Endothelial cell of umbilical vein (primary cell): ENCODE results near the gene BRD1. TPM values are rescaled to one million over a fixed set of nuclear protein-coding genes. Genes with fewer than 3 reads are reported as not detected.

Experiments
- BruUV-seq: library from RNA; stranded (reverse); fragments of 400-500 nt; replicated peaks from 2 replicates; lab custom pipeline; 2021; lab: Mats Ljungman, UMichigan
- CTCF ChIA-PET: fragments of 300-600, 350-600 bp; sonication (Branson Sonifier 250); formaldehyde crosslinking; loops from one replicate; lab custom pipeline; 2021; ENCODE audit warnings: antibody characterized with exemption, inconsistent platforms; lab: Charles Lee
- POLR2A ChIA-PET: fragments of 300-600, 350-600 bp; sonication (Branson Sonifier 250); formaldehyde crosslinking; loops from one replicate; lab custom pipeline; 2021; ENCODE audit warnings: antibody characterized with exemption, inconsistent platforms; lab: Charles Lee
- DNase-seq: peaks from one replicate; pipeline ENCODE4 v3.0.0-alpha.2; 2011; ENCODE audit warnings: low read depth, low spot score
- FAIRE-seq: peaks from 2 replicates; lab custom pipeline; 2011; peaks lifted over from hg19 to GRCh38; lab: Jason Lieb, UNC
- H2AFZ ChIP-seq: 2 replicates; pipeline ENCODE4 v1.6.0; 2012; ENCODE audit warnings: low read depth, low read length, control low read depth, inconsistent platforms
- H3K27ac ChIP-seq: 2 replicates; pipeline ENCODE4 v1.5.1; 2011; ENCODE audit warnings: low read depth, mild to moderate bottlenecking, control low read depth, low read length, moderate library complexity; ENCODE audit not compliant: insufficient read depth
- H3K27me3 ChIP-seq, 2 experiments: 2 replicates each; pipeline versions ENCODE4 v1.6.0 to v1.6.1; 2011; ENCODE audit warnings: low read length in 2 of 2, mixed read lengths in 1 of 2; ENCODE audit not compliant: control insufficient read depth in 2 of 2, insufficient read depth in 2 of 2
- H3K36me3 ChIP-seq, 2 experiments: 2 replicates in 1 of 2; 3 replicates in 1 of 2; pipeline ENCODE4 v1.5.1; 2011; ENCODE audit warnings: low read length in 2 of 2, mild to moderate bottlenecking in 1 of 2, moderate library complexity in 1 of 2; ENCODE audit not compliant: control insufficient read depth in 2 of 2, insufficient read depth in 2 of 2; ENCODE audit errors: extremely low read depth in 1 of 2
- H3K4me1 ChIP-seq: 3 replicates; pipeline ENCODE4 v1.5.1; 2011; ENCODE audit warnings: mild to moderate bottlenecking, low read length; ENCODE audit not compliant: control insufficient read depth, insufficient read depth; ENCODE audit errors: extremely low read depth
- H3K4me2 ChIP-seq: 2 replicates; pipeline ENCODE4 v1.6.1; 2011; ENCODE audit warnings: low read length, control low read depth, mixed read lengths; ENCODE audit not compliant: insufficient read depth
- H3K4me3 ChIP-seq, 3 experiments: fragments of 200-600 bp in 1 of 3; sonication (generic), shearing (Covaris generic) in 1 of 3; replicated peaks in 1 of 3; 2 replicates each; pipeline ENCODE4 v1.5.1; 2011 to 2016; ENCODE audit warnings: control low read depth in 3 of 3, low read length in 3 of 3, mild to moderate bottlenecking in 2 of 3, inconsistent platforms in 1 of 3, low read depth in 1 of 3, moderate library complexity in 1 of 3; ENCODE audit not compliant: insufficient read depth in 1 of 3
- H3K79me2 ChIP-seq: 2 replicates; pipeline ENCODE4 v1.6.0; 2012; ENCODE audit warnings: low read length, inconsistent platforms; ENCODE audit not compliant: control insufficient read depth, insufficient read depth
- H3K9ac ChIP-seq: replicated peaks from 2 replicates; pipeline ENCODE3; 2011; ENCODE audit warnings: low read length, control low read depth; ENCODE audit not compliant: insufficient read depth; ENCODE audit errors: extremely low read depth
- H3K9me1 ChIP-seq: replicated peaks from 3 replicates; pipeline ENCODE4 v1.6.0; 2011; ENCODE audit warnings: mild to moderate bottlenecking, low read length; ENCODE audit not compliant: control insufficient read depth, insufficient read depth; ENCODE audit errors: extremely low read depth
- H3K9me3 ChIP-seq: replicated peaks from 2 replicates; pipeline ENCODE4 v1.5.1; 2012; ENCODE audit warnings: low read length, inconsistent platforms; ENCODE audit not compliant: control insufficient read depth, insufficient read depth
- H4K20me1 ChIP-seq: replicated peaks from 2 replicates; pipeline ENCODE3; 2011; ENCODE audit warnings: mild to moderate bottlenecking, low read length; ENCODE audit not compliant: control insufficient read depth, insufficient read depth; ENCODE audit errors: extremely low read depth
- CTCF ChIP-seq, 2 donors: IDR thresholded peaks; 1 replicate in 1 of 2; 2 replicates in 1 of 2; pipeline ENCODE4 v1.5.1; 2011; ENCODE audit warnings: low read length in 2 of 2, mild to moderate bottlenecking in 2 of 2, moderate library complexity in 2 of 2, control low read depth in 1 of 2, inconsistent platforms in 1 of 2, low read depth in 1 of 2; ENCODE audit not compliant: insufficient read depth in 1 of 2; ENCODE audit errors: extremely low read depth in 1 of 2
- EZH2 ChIP-seq: IDR thresholded peaks from 2 replicates; pipeline ENCODE4 v1.6.1; 2012; ENCODE audit warnings: borderline replicate concordance, low read depth, mild to moderate bottlenecking, moderate library complexity, low read length, inconsistent platforms; ENCODE audit not compliant: severe bottlenecking
- FOS ChIP-seq: IDR thresholded peaks from 2 replicates; pipeline ENCODE4 v1.6.1; 2011; ENCODE audit warnings: mild to moderate bottlenecking, low read length, moderate library complexity, borderline replicate concordance; ENCODE audit not compliant: insufficient read depth
- GATA2 ChIP-seq: IDR thresholded peaks from 2 replicates; pipeline ENCODE4 v1.7.0; 2011; ENCODE audit warnings: low read depth, mild to moderate bottlenecking, moderate library complexity, mixed read lengths, low read length; ENCODE audit not compliant: insufficient read length, insufficient read depth
- JUN ChIP-seq: IDR thresholded peaks from 2 replicates; pipeline ENCODE4 v1.6.1; 2011; ENCODE audit warnings: borderline replicate concordance, low read depth; ENCODE audit not compliant: insufficient read length, insufficient read depth
- MAX ChIP-seq: IDR thresholded peaks from 2 replicates; pipeline ENCODE4 v1.6.1; 2011; ENCODE audit not compliant: insufficient read depth, insufficient read length
- MYC ChIP-seq: IDR thresholded peaks from one replicate; pipeline ENCODE4 v1.6.1; 2011; ENCODE audit warnings: mild to moderate bottlenecking, low read depth, low read length
- POLR2A ChIP-seq: IDR thresholded peaks from 2 replicates; pipeline ENCODE4 v1.6.1; 2012; ENCODE audit warnings: low read depth, mild to moderate bottlenecking, control low read depth, low read length
- POLR2AphosphoS5 ChIP-seq: IDR thresholded peaks from 2 replicates; pipeline ENCODE4 v1.6.1; 2012; ENCODE audit warnings: low read depth, mild to moderate bottlenecking, control low read depth, low read length, moderate library complexity; ENCODE audit not compliant: insufficient read depth
- dilution Hi-C: fragments of 300-500 bp; cut with MboI; formaldehyde crosslinking; loops from one replicate; pipeline ENCODE4 v1.15.0; 2019; ENCODE audit warnings: low sequenced_read_pairs; ENCODE audit not compliant: extremely low pct_ligation_motif_present
- intact Hi-C: fragments of 100-400 bp; cut with micrococcal nuclease; formaldehyde crosslinking; loops from one replicate; pipeline ENCODE4 v1.10.0; 2022
- polyA plus RNA-seq, 4 experiments: library from polyadenylated mRNA; depleted of rRNA in 3 of 4; stranded (reverse) in 3 of 4; unstranded in 1 of 4; fragments of >200 nt; gene quantifications; 2 replicates each; pipeline versions ENCODE4 v1.2.1 to v1.2.3, GENCODE V29; 2011 to 2012; ENCODE audit warnings: missing spikeins in 1 of 4
- total RNA-seq: library from RNA; stranded (reverse); gene quantifications from 2 replicates; pipeline ENCODE4 v1.2.3, GENCODE V29; 2021

BRD1 gene
- total and polyA plus RNA-seq, 2 donors (not counting 3 experiments of a cell fraction or from before 2014, with no cell fraction given), result 8.1 to 41.1 TPM

GRCh38 chr22:49764127-49764581 is 63.5 kb downstream of the BRD1 start:
- intact Hi-C loops, result no loop called here
- no peaks in the 10 kb centered on the region for H3K9me3 ChIP-seq
- no peaks in the 10 kb centered on the region for H3K79me2 ChIP-seq
- FAIRE-seq (no peak), DNase-seq (no peak)
- H2AFZ ChIP-seq, result no peak overlapping the region
- BruUV-seq, result no TSS peak
- H3K4me1 ChIP-seq, result no peaks in the 10 kb centered on the region
- no peaks in the 10 kb centered on the region for H3K9me1 ChIP-seq
- dilution Hi-C loops, result no loop called here
- ChIA-PET CTCF (no interaction called here), POLR2A (no interaction called here)
- H3K27ac ChIP-seq, result no peak overlapping the region
- H4K20me1 ChIP-seq, result no peaks in the 10 kb centered on the region
- H3K9ac ChIP-seq, result no peak overlapping the region
- TF ChIP-seq MAX (no peak), GATA2 (no peak), MYC (no peak), POLR2A (no peak), JUN (no peak), CTCF (IDR thresholded peaks at IDR 0.05; ENCODE audit: extremely low read depth in 1 of 2, insufficient read depth in 1 of 2, low read depth in 1 of 2, low read length in 2 of 2) (no peak), POLR2AphosphoS5 (no peak), FOS (no peak), EZH2 (no peak)
- no peaks in the 10 kb centered on the region for H3K36me3 ChIP-seq
- H3K27me3 ChIP-seq, result no peaks in the 10 kb centered on the region
- H3K4me3 ChIP-seq, result no peak overlapping the region
- H3K4me2 ChIP-seq, result no peak overlapping the region
